ENCODE results near the gene GULP1. TPM values are rescaled to one million over a fixed set of nuclear protein-coding genes. Genes with fewer than 3 reads are reported as not detected.

GULP1 gene
- total RNA-seq, 1 donor from 2014 or later: 27.6 TPM

GRCh38 chr2:188326290-188326668 is 34.6 kb downstream of the GULP1 start:
- no peak for DNase-seq
- ATAC-seq: no peak
- Histone ChIP-seq H3K4me3 (no peak overlapping the region), H3K27me3 (ENCODE audit: low read depth) (no peaks in the 10 kb centered on the region), H3K4me1 (no peaks in the 10 kb centered on the region), H3K36me3 (no peaks in the 10 kb centered on the region), H3K9me3 (no peaks in the 10 kb centered on the region), H3K27ac (no peak overlapping the region)
- intact Hi-C loops (cut with DNase I): no loop called here
- TF ChIP-seq CTCF (IDR thresholded peaks at IDR 0.05): no peak

DNA sequence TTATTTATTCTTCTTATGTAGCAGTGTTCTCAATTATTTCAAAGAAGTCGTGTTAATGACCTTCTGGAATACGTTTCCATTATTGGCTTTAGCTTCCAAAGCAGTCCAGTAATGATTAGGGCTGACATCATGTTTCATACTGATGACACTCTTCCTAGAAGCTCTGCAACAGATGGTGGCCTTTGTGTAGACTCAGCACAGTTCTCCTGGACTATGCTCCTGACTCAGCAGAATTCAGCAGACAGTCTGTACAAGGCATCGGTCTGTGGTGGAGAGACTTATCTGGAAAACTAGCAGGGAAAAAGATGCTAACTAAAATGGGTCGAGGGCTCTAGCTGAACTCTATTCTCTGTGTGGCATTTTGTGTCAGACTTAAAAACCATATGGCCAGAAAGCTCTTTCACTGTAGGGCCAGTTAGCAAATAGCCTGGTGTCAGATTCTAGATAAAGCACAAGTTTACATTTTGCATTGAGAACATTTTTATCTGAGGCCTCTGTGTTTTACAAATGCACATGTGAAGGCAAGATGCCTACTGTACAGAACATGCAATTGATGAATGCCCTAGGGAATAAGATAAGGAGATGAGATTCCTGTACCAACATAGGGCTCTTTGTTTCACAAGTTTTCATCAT is 35.1 kb downstream of the GULP1 start:
- Histone ChIP-seq H3K36me3 (no peaks in the 10 kb centered on the region), H3K27ac (no peak overlapping the region), H3K9me3 (no peaks in the 10 kb centered on the region), H3K27me3 (ENCODE audit: low read depth) (no peaks in the 10 kb centered on the region), H3K4me1 (no peaks in the 10 kb centered on the region), H3K4me3 (no peak overlapping the region)
- ATAC-seq (no peak), DNase-seq (no peak)
- TF ChIP-seq CTCF (IDR thresholded peaks at IDR 0.05): no peak
- intact Hi-C loops (cut with DNase I): no loop called here

- Histone ChIP-seq H3K27me3 (ENCODE audit: low read depth) (no peaks in the 10 kb centered on the region), H3K4me3 (no peak overlapping the region), H3K36me3 (no peaks in the 10 kb centered on the region), H3K27ac (no peak overlapping the region), H3K9me3 (no peaks in the 10 kb centered on the region), H3K4me1 (no peaks in the 10 kb centered on the region)
- ATAC-seq (no peak), DNase-seq (no peak)
- no peak for TF ChIP-seq CTCF (IDR thresholded peaks at IDR 0.05)
- intact Hi-C loops (cut with DNase I): no loop called here
Observed at GRCh38 chr2:188327518-188328213, 36.0 kb downstream of the GULP1 start.

- intact Hi-C loops (cut with DNase I): no loop called here
Observed at GRCh38 chr2:188328419-188328818, 36.7 kb downstream of the GULP1 start.

DNA sequence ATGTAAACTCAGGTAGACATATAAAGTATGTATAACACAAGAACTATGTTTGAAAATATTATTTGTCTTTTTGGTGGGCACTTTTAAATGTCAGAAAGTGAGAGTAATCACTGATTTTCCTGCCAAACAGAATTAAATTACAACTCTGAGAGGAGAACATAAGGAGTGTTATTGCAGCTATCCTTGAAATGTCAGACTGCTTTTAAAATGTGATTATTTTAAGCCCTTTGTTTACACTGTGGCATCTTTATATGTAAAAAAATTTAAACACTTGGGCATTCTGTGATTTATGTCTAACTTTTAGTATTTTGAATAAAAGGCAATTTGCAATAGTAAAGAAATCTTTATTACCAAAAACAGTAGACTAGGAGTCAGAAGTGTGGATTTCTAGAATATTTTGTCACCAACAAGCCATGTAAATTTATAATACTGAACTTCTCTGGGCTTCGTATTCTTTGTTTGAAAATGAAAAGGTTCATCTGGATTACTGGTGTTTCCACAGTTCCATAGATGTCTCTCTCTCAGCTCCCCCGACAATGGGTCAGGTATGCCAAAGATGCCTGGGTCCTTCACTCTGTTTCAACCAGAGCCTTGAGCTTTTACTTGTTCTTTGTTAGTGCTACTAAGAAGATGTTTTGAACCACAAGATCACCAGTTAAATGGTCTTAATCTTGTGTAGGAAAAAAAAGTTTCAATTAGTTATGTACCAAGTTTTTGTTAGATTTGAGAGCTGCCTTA is 38.8 kb downstream of the GULP1 start:
- intact Hi-C loops (cut with DNase I): no loop called here

More at GRCh38 chr2:188328419-188328818, 36.7 kb downstream of the GULP1 start:
- peaks cover 4% of the 10 kb centered on the region for H3K4me1 ChIP-seq
- ATAC-seq (no peak), DNase-seq (no peak)
- no peaks in the 10 kb centered on the region for H3K36me3 ChIP-seq
- no peak overlapping the region for H3K4me3 ChIP-seq
- no peak overlapping the region for H3K27ac ChIP-seq
- TF ChIP-seq CTCF (IDR thresholded peaks at IDR 0.05): no peak
- H3K9me3 ChIP-seq: no peaks in the 10 kb centered on the region
- no peaks in the 10 kb centered on the region for H3K27me3 ChIP-seq (ENCODE audit: low read depth)

More for the DNA sequence above, 38.8 kb downstream of the GULP1 start:
- no peak for DNase-seq
- ATAC-seq: no peak
- TF ChIP-seq CTCF (IDR thresholded peaks at IDR 0.05): no peak
- peaks cover 16% of the 10 kb centered on the region for H3K4me1 ChIP-seq
- H3K27me3 ChIP-seq (ENCODE audit: low read depth): no peaks in the 10 kb centered on the region
- H3K27ac ChIP-seq: no peak overlapping the region
- no peaks in the 10 kb centered on the region for H3K9me3 ChIP-seq
- H3K36me3 ChIP-seq: no peaks in the 10 kb centered on the region
- no peak overlapping the region for H3K4me3 ChIP-seq

All from lower lobe of right lung (tissue), 2 donors.